Motor neuron (in vitro differentiated cells): Measurements from ENCODE around the gene SETBP1. TPM values are rescaled to one million over a fixed set of nuclear protein-coding genes. Genes with fewer than 3 reads are reported as not detected.

Experiments
- ATAC-seq, 8 experiments: fragments of 200-7000 bp; cut with Tn5 transposase; replicated peaks in 6 of 8; 2 replicates each; pipeline ENCODE4 v1.8.0; 2021; ENCODE audit warnings: mild to moderate bottlenecking in 8 of 8, moderate library complexity in 8 of 8
- H3K27ac ChIP-seq, 2 donors: fragments of 250-450 bp; sonication (Bioruptor Pico); 2 replicates each; pipeline ENCODE4 v1.9.0; 2021; ENCODE audit warnings: antibody characterized with exemption in 2 of 2, mild to moderate bottlenecking in 2 of 2, moderate library complexity in 1 of 2
- H3K4me1 ChIP-seq, 2 donors: fragments of 250-450 bp; sonication (Bioruptor Pico); replicated peaks in 1 of 2; 2 replicates each; pipeline ENCODE4 v1.6.1; 2021; ENCODE audit warnings: antibody characterized with exemption in 2 of 2, mild to moderate bottlenecking in 2 of 2, moderate library complexity in 1 of 2
- H3K4me3 ChIP-seq, 5 donors: fragments of 250-450 bp; sonication (Bioruptor Pico); 2 replicates each; pipeline ENCODE4 v1.9.0; 2021; ENCODE audit warnings: antibody characterized with exemption in 5 of 5, mild to moderate bottlenecking in 5 of 5, moderate library complexity in 4 of 5
- WGBS, 10 experiments: fragments of 450-650 bp; shearing (Covaris generic); methylation state at CpG; one replicate each; pipeline ENCODE4 v1.0.0; 2022; 5-methylcytosine and 5-hydroxymethylcytosine counted together
- in situ Hi-C, 9 experiments: fragments of 400-800 bp; cut with MboI; loops; one replicate each; pipeline ENCODE4 v1.15.0; 2021; ENCODE audit warnings: low sequenced_read_pairs in 9 of 9, low pct_unique_long_range_greater_than_20kb in 2 of 9; ENCODE audit not compliant: unreplicated experiment in 9 of 9
- total RNA-seq, 8 experiments: library from RNA; unstranded; fragments of 300-600 nt; gene quantifications; 2 replicates each; pipeline versions ENCODE4 v1.2.3 to v1.2.4, GENCODE V29; 2022

The SETBP1 gene
- total RNA-seq, 8 experiments from 2014 or later = 1.3 to 37.0 (median 27.5) TPM

DNA sequence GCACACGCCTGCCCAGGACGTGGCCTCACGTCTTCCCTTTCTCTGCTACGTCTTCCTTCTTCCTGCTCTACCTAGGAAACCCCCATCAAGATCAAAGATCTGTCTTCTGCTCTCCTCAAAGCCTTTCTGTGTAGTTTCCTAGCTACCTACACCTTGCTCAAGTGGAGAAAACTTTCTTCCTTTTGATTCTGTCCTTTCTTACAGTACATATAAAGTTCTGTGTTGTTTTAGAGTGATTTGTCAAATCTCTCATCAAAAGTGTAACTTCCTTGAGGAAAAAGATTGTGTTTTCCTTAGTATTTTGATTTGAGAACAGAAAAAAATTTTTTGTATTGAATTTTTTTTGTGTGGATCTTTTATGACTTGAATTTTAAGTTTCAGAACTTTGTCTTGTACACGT, 17.8 kb downstream of the SETBP1 start:
- Histone ChIP-seq H3K4me1 (peaks cover 25% of the 10 kb centered on the region in 2 donors), H3K4me3 (no peak overlapping the region), H3K27ac (no peak overlapping the region)
- ATAC-seq = no peak
- in situ Hi-C loops = loop anchor here in 2 of 9 experiments (25.0 kb wide), 4 partner anchors 114 to 689 kb away; no protein-coding TSS in a partner anchor
- WGBS, 10 experiments = 69 to 100% (median 98%) methylated on average over 1 to 4 of the region's 5 CpGs; no CpG with 5 or more reads in 1 of the 10 experiments

DNA sequence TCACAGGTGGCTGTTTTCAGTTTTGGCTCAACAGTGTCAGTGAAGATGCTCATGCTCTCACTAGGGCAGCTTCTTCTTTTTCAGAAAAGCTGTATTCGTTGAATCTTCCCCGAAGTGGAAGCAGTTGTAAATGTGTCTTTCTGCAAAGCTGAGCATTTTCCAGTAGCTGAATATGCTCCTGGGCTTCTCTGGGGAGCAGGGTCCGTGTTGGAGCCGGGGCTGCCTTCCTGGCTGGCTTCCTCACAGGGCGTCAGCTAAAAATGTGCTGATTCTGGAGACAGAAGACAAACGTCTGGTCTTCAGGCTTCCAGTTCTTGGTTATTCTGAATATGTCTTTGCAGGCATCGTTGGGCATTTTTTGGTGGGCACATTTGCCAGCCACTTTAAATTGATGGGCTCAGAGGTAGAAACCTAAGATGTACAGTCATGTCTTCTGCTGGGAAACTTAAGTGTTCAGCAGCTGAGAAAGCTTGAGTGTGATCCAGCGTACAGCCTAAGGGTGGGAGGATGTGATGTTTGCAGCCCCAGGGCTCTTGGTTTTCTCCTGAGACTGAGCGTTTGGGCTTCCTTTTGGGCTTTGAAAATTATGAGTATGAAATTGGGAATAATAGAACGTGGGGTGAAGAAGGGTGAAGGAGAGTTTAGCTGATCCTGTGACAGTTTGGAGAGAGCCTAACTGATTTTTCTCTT, 19.0 kb downstream of the SETBP1 start:
- 16 to 80% (median 61%) methylated on average over 1 to 10 of the region's 10 CpGs; no CpG with 5 or more reads in 1 of the 10 experiments for WGBS, 10 experiments
- ATAC-seq = peak in 3 of 8 experiments; percentile 27 to 65 (median 32)
- no peak overlapping the region for H3K4me3 ChIP-seq
- H3K4me1 ChIP-seq = peaks cover 31% of the 10 kb centered on the region in 2 donors
- H3K27ac ChIP-seq = no peak overlapping the region
- in situ Hi-C loops = loop anchor here in 2 of 9 experiments (25.0 kb wide), 4 partner anchors 113 to 688 kb away; no protein-coding TSS in a partner anchor

DNA sequence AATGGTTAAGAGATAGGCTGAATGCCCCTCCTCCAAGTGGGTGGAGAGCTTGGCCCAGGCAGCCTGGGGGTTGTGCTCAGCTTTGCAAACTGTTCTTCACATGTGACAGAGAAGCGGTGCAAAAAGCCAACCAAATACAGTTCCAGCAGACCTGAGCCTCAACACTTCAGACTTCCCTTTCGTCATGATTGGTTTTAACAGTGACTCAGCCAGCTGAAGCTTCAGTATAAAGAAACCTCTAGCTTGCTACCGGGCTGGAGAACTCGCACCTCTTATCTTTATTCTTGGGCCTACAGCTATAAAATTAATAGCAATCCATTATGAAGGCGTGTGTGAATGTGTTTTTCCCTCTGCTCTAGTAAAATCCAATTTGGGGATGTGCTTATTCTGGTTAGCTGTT, 20.0 kb downstream of the SETBP1 start:
- 15 to 100% (median 82%) methylated on average over 1 to 5 of the region's 5 CpGs; no CpG with 5 or more reads in 1 of the 10 experiments for WGBS, 10 experiments
- in situ Hi-C loops = no loop called here
- Histone ChIP-seq H3K27ac (no peak overlapping the region), H3K4me3 (no peak overlapping the region), H3K4me1 (peaks cover 31% of the 10 kb centered on the region in 2 donors)
- ATAC-seq = peak in 7 of 8 experiments; percentile 25 to 78 (median 65)

DNA sequence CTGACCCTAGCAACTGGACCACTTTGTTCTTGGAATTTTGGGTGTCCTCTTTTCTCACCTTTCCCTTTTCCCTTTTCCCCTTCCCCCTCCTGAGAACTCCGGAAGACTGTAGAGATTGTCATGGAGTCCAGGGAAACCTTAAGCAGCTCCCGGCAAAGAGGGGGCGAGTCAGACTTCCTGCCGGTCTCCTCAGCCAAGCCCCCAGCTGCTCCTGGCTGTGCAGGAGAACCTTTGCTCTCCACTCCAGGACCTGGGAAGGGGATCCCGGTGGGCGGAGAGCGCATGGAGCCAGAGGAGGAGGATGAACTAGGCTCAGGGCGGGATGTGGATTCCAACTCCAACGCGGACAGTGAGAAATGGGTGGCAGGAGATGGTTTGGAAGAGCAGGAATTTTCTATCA, 20.5 kb downstream of the SETBP1 start:
- H3K27ac ChIP-seq = no peak overlapping the region
- in situ Hi-C loops = no loop called here
- no peak overlapping the region for H3K4me3 ChIP-seq
- no peak for ATAC-seq
- H3K4me1 ChIP-seq = peaks cover 31% of the 10 kb centered on the region in 2 donors
- 8 to 96% (median 85%) methylated on average over 1 to 10 of the region's 10 CpGs; no CpG with 5 or more reads in 5 of the 10 experiments for WGBS, 10 experiments

DNA sequence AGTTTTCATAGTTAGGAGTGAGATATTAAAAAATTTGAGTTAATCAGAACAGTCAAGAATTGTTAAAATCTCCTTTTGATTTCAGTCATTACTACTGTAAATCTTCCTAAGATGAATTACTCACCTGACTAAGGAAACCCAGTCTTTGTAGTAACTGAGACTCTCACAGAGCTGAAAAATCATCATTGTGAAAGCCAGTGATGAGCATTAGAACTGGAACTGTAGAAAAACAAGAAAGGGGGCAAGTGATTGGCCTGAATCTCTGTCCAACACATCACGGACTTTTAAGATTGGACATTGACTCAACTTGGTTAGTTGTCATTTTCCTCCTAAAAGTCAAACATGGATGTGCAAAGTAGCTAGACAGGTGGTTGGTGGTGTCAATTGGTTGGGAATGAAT, 21.9 kb downstream of the SETBP1 start:
- H3K4me3 ChIP-seq = no peak overlapping the region
- H3K27ac ChIP-seq = no peak overlapping the region
- ATAC-seq = no peak
- H3K4me1 ChIP-seq = peaks cover 26 to 28% of the 10 kb centered on the region in 2 donors
- WGBS, 10 experiments = 40 to 100% (median 86%) methylated on average over 1 of the region's 1 CpG; no CpG with 5 or more reads in 3 of the 10 experiments
- in situ Hi-C loops = no loop called here

DNA sequence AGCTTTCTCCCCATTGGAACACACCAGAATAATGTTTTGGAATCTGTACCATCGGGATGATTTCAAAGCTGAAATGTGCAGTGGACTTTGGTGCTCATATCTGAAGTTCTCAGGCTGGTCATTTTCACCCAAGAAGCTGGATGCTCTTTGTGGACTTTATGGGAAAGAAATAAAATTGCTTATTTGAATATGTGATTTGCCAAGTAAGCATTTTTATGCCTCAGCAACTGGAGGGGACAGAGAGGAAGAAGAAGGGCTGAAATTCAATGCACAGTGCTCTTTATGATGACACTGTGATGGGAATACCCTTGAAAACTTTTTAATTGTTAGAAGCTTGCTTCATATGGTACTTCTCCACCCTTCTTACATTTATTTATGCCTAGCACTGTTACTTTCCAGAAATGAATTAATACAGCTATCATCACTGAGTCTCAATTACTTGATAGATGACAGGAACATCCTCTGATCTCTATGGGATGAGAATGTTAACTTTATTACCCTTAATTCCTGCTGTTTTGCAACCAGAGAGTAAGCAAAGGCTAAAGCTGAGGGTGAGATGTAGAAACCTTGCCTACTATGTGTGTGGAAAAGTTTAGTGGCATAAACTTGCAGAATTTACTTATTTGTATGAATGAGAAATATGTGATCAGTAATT, 23.6 kb downstream of the SETBP1 start:
- Histone ChIP-seq H3K27ac (no peak overlapping the region), H3K4me3 (no peak overlapping the region), H3K4me1 (peaks cover 28% of the 10 kb centered on the region in 2 donors)
- in situ Hi-C loops = no loop called here
- WGBS, 10 experiments = 83 to 100% (median 100%) methylated on average over 1 of the region's 1 CpG; no CpG with 5 or more reads in 5 of the 10 experiments
- ATAC-seq = peak in 2 of 8 experiments; percentile 41 to 76

DNA sequence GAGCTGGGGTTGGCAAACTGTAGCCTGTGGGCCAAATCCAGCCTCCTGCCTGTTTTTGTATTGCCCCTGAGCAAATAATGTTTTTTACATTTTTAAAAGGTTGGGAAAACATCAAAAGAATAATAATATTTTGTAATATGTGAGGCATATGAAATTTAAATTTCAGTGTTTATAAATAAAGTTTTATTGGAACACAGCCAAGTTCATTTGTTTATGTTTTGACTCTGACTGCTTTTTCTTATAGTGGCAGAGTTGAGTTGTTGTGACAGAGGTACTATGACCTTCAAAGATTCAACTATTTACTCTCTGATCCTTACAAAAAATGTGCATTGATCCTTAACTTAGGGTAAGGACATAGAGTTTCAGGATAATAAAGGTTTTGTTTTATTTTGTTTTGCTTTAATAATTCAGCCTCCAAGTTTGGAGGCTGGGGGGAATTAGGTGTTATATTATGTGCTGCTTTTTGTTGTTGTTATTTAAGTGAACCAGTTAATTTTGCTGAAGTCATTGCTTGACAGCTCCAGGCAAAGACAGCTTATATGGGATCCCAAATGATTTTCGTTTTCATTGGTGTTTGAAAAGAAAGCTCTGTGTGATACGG, 24.5 kb downstream of the SETBP1 start:
- WGBS, 10 experiments = 60 to 100% (median 86%) methylated on average over 1 to 2 of the region's 2 CpGs; no CpG with 5 or more reads in 2 of the 10 experiments
- H3K27ac ChIP-seq = no peak overlapping the region
- peaks cover 21 to 24% of the 10 kb centered on the region in 2 donors for H3K4me1 ChIP-seq
- in situ Hi-C loops = no loop called here
- H3K4me3 ChIP-seq = no peak overlapping the region
- no peak for ATAC-seq

DNA sequence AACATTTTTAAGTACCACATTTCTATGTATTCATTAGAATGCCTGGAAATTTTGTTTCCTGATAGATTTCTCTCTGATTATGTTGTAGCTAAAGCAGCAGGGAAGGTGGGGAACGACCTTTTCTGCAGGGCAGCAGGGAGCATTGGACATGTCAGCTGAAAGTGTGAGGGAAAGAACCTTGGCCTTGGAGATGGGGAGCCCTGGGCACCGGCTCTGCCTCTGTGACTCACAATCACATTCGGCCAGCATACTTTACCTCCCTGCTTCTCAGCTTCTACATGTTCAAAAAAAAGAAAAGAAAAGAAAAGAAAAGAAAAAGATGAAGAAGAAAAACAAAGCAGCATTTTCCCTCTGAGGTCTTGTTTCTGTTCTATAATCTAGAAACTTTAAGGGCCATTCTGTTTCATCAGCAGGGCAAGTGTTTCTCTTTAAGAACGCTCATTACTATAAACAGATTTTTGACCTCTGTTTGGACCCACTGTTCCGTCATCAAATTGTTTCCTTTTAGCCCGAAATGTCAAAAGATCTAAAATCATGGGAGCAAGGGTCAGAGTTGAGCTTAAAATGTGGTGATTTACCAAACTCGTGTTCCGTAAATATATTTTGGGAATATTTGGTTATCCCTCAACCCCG, 27.9 kb downstream of the SETBP1 start:
- peaks cover 7 to 9% of the 10 kb centered on the region in 2 donors for H3K4me1 ChIP-seq
- 32 to 98% (median 80%) methylated on average over 3 to 9 of the region's 9 CpGs for WGBS, 10 experiments
- no peak overlapping the region for H3K4me3 ChIP-seq
- in situ Hi-C loops = no loop called here
- peak in 2 of 8 experiments; percentile 40 to 42 for ATAC-seq
- H3K27ac ChIP-seq = no peak overlapping the region

DNA sequence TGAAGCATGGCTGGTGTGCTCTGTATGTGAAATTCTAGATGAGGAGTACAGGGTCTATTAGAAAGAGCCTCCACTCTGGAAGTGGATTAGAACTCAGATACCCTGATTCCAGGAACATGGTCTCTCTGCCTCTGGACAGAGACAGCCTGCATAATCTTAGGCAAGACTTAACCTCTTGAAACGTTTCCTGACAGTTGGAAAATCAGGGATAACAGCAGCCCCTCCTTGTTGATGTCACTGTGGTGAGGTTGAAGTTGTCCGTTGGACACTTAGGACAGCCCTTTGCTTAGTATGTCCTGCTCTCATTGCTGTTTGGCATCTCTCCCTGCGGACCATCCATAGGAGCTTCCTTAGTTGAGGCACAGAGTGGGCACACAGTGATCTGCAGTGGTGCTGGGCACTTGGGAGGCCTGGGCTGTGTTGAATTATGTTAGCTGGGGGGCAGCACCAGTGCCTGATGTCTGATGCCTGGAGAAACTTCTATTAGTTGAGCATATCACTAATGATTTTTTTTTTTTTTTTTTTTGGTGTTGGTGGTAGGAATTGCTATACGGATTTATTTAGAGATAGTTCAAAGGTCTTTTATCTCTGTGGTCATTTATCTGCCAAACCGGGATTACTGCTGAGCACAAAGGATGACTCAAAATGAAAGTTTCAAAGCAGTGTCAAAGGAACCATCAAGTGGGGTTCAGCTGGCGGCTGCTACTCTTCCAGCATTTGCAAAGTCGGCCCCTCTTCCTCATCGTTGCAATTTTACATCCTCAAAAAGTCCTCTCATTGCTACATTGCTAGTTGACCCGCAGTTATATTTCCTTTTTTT, 28.8 kb downstream of the SETBP1 start:
- Histone ChIP-seq H3K4me1 (peaks cover 2 to 4% of the 10 kb centered on the region in 2 donors), H3K27ac (no peak overlapping the region), H3K4me3 (no peak overlapping the region)
- 42 to 81% (median 65%) methylated on average over 1 to 7 of the region's 9 CpGs; no CpG with 5 or more reads in 1 of the 10 experiments for WGBS, 10 experiments
- in situ Hi-C loops = no loop called here
- ATAC-seq = peak in 1 of 8 experiments; percentile 27

DNA sequence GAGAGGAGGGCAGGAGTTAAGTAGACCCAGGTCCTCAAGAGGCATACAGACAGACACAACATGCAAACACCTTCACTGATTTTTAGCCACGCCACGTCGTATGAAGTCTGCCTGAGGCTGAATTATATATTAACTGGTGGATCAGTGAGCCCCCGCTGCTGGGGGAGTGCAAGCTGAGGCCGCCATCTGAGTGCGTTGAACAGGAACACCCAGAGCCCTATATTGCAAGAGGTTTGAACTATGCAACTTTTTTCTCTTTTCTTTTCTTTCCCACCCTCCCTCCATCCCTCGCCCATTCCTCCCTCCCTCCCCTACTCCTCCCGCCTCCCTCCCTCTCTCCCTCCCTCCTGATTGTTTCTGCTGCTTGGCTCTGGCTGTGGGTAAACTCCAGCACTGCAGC, 30.2 kb downstream of the SETBP1 start:
- in situ Hi-C loops = no loop called here
- no peak for ATAC-seq
- 95 to 100% methylated on average over 3 to 4 of the region's 8 CpGs; no CpG with 5 or more reads in 8 of the 10 experiments for WGBS, 10 experiments

DNA sequence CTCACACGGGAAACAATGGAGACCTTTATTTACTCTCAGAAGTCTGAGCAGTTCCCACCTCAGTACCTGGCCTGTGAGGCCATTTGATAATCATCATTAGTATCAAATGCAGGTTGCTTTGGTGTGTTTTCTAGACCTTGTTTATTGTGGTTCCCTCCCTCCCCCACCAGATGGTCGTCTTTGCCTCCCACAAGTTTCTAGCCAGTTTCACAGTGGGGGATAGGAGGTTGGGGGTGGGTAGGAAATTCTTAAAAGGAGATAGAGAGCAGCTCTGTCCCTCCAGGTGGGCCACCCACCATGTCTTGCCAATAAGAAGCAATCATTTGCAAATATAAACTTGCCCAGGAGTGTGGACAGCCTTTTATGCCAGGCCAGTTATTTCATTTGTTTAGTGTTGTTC, 31.3 kb downstream of the SETBP1 start:
- Histone ChIP-seq H3K27ac (no peak overlapping the region), H3K4me1 (peaks cover 19 to 23% of the 10 kb centered on the region in 2 donors), H3K4me3 (no peak overlapping the region)
- 29 to 100% (median 63%) methylated on average over 1 to 2 of the region's 2 CpGs; no CpG with 5 or more reads in 4 of the 10 experiments for WGBS, 10 experiments
- ATAC-seq = no peak
- in situ Hi-C loops = no loop called here

More for the DNA sequence above, 30.2 kb downstream of the SETBP1 start:
- H3K4me3 ChIP-seq = no peak overlapping the region
- H3K27ac ChIP-seq = no peak overlapping the region
- H3K4me1 ChIP-seq = peaks cover 16% of the 10 kb centered on the region in 2 donors

DNA sequence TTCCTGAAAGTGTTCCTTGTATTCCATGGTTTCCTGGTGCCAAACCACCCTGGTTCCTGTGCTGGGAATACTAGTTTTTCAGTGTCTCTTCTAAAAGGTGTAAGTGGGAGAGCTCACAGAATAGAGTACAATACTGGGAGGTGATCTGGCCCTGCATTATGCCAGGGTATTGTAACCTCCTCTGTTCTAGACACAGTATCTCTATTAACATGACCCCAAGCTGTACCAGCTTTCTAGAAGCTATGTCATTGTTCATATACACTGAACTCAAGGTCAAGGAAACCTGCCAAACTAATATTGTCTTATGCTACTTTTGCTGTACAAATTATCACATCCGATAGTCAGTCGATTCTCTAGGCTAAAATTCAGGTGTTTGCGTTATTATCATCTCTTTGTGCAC, 32.7 kb downstream of the SETBP1 start:
- Histone ChIP-seq H3K27ac (no peak overlapping the region), H3K4me3 (no peak overlapping the region), H3K4me1 (peaks cover 19 to 23% of the 10 kb centered on the region in 2 donors)
- in situ Hi-C loops = no loop called here
- ATAC-seq = no peak
- 85 to 100% (median 91%) methylated on average over 2 to 3 of the region's 3 CpGs; no CpG with 5 or more reads in 4 of the 10 experiments for WGBS, 10 experiments
